ENCODE measurements around the gene HBP1. TPM values are rescaled to one million over a fixed set of nuclear protein-coding genes. Genes with fewer than 3 reads are reported as not detected.

Gene HBP1
- total and polyA plus RNA-seq, 2 experiments from 2014 or later: 36.0 to 52.8 TPM

DNA sequence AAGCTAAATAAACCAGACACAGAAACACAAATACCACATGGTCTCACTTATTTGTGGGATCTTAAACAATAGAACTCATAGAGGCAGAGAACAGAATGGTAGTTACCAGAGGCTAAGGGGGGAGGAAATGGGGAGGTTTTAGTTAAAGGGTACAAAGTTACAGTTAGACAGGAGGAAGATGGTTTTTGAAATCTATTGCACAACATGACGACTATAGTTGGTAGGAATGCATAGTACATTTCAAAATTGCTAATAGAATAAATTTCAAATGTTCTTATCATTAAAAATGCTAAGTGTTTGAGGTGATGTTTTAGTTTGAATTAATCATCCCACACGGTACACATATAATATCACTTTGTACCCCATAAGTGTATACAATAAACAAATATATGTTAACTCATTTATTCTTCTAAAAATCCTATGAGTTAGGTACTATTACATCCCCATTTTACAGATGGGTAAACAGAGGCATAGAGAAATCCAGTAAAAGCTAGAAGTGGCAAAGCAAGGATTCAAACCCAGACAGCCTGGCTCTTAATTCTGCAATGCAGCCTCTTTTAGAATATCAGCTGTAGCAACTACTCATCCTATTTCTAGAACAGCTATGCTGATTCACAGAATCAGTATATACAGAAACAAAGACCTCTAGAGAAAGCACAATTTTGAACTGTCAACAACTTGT is 50.9 kb downstream of the HBP1 start:
- Histone ChIP-seq H3K79me2 (replicated peaks; ENCODE audit: insufficient read depth) (no peaks in the 10 kb centered on the region), H4K20me1 (replicated peaks; ENCODE audit: insufficient read depth) (no peaks in the 10 kb centered on the region; the same call in 1 of the 2 replicates), H3K27me3 (ENCODE audit: insufficient read depth) (no peaks in the 10 kb centered on the region), H2AFZ (no peak overlapping the region), H3K4me2 (no peak overlapping the region), H3K4me1 (ENCODE audit: insufficient read depth) (no peaks in the 10 kb centered on the region), H3K4me3 (no peak overlapping the region), H3K9me2 (ENCODE audit: insufficient read depth) (no peaks in the 10 kb centered on the region), H3K36me3 (ENCODE audit: insufficient read depth) (no peaks in the 10 kb centered on the region), H3K27ac (ENCODE audit: low read depth) (no peak overlapping the region), H3F3A (replicated peaks; ENCODE audit: low read depth) (no peaks in the 10 kb centered on the region)
- H3K36me3 Mint-ChIP-seq (ENCODE audit: low read depth): peaks cover 3% of the 10 kb centered on the region; the same call in 1 of the 3 replicates
- DNase-seq (ENCODE audit: low spot score): no peak
- no peak overlapping the region for H3K27ac Mint-ChIP-seq
- H3K4me1 Mint-ChIP-seq: peaks cover 3% of the 10 kb centered on the region
- TF ChIP-seq, protein P1, sequence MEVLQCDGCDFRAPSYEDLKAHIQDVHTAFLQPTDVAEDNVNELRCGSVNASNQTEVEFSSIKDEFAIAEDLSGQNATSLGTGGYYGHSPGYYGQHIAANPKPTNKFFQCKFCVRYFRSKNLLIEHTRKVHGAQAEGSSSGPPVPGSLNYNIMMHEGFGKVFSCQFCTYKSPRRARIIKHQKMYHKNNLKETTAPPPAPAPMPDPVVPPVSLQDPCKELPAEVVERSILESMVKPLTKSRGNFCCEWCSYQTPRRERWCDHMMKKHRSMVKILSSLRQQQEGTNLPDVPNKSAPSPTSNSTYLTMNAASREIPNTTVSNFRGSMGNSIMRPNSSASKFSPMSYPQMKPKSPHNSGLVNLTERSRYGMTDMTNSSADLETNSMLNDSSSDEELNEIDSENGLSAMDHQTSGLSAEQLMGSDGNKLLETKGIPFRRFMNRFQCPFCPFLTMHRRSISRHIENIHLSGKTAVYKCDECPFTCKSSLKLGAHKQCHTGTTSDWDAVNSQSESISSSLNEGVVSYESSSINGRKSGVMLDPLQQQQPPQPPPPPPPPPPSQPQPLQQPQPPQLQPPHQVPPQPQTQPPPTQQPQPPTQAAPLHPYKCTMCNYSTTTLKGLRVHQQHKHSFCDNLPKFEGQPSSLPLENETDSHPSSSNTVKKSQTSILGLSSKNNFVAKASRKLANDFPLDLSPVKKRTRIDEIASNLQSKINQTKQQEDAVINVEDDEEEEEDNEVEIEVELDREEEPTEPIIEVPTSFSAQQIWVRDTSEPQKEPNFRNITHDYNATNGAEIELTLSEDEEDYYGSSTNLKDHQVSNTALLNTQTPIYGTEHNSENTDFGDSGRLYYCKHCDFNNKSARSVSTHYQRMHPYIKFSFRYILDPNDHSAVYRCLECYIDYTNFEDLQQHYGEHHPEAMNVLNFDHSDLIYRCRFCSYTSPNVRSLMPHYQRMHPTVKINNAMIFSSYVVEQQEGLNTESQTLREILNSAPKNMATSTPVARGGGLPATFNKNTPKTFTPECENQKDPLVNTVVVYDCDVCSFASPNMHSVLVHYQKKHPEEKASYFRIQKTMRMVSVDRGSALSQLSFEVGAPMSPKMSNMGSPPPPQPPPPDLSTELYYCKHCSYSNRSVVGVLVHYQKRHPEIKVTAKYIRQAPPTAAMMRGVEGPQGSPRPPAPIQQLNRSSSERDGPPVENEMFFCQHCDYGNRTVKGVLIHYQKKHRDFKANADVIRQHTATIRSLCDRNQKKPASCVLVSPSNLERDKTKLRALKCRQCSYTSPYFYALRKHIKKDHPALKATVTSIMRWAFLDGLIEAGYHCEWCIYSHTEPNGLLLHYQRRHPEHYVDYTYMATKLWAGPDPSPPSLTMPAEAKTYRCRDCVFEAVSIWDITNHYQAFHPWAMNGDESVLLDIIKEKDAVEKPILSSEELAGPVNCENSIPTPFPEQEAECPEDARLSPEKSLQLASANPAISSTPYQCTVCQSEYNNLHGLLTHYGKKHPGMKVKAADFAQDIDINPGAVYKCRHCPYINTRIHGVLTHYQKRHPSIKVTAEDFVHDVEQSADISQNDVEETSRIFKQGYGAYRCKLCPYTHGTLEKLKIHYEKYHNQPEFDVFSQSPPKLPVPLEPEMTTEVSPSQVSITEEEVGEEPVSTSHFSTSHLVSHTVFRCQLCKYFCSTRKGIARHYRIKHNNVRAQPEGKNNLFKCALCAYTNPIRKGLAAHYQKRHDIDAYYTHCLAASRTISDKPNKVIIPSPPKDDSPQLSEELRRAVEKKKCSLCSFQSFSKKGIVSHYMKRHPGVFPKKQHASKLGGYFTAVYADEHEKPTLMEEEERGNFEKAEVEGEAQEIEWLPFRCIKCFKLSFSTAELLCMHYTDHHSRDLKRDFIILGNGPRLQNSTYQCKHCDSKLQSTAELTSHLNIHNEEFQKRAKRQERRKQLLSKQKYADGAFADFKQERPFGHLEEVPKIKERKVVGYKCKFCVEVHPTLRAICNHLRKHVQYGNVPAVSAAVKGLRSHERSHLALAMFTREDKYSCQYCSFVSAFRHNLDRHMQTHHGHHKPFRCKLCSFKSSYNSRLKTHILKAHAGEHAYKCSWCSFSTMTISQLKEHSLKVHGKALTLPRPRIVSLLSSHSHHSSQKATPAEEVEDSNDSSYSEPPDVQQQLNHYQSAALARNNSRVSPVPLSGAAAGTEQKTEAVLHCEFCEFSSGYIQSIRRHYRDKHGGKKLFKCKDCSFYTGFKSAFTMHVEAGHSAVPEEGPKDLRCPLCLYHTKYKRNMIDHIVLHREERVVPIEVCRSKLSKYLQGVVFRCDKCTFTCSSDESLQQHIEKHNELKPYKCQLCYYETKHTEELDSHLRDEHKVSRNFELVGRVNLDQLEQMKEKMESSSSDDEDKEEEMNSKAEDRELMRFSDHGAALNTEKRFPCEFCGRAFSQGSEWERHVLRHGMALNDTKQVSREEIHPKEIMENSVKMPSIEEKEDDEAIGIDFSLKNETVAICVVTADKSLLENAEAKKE (CRISPR knock-in tag; IDR thresholded peaks at IDR 0.05): no peak
- TF ChIP-seq, protein P2, sequence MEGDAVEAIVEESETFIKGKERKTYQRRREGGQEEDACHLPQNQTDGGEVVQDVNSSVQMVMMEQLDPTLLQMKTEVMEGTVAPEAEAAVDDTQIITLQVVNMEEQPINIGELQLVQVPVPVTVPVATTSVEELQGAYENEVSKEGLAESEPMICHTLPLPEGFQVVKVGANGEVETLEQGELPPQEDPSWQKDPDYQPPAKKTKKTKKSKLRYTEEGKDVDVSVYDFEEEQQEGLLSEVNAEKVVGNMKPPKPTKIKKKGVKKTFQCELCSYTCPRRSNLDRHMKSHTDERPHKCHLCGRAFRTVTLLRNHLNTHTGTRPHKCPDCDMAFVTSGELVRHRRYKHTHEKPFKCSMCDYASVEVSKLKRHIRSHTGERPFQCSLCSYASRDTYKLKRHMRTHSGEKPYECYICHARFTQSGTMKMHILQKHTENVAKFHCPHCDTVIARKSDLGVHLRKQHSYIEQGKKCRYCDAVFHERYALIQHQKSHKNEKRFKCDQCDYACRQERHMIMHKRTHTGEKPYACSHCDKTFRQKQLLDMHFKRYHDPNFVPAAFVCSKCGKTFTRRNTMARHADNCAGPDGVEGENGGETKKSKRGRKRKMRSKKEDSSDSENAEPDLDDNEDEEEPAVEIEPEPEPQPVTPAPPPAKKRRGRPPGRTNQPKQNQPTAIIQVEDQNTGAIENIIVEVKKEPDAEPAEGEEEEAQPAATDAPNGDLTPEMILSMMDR (conservative IDR thresholded peaks at IDR 0.05; ENCODE audit: low read depth in 2 of 2): no peak
- TF ChIP-seq ZNF331 (CRISPR knock-in tag; IDR thresholded peaks at IDR 0.05; ENCODE audit: low read depth): no peak
- TF ChIP-seq EZH2 (IDR thresholded peaks at IDR 0.05; ENCODE audit: low read depth, unreplicated experiment): no peak
- TF ChIP-seq ZNF114 (CRISPR knock-in tag; IDR thresholded peaks at IDR 0.05): no peak
- no peak for TF ChIP-seq STAT1 (IDR thresholded peaks at IDR 0.05; ENCODE audit: unreplicated experiment)
- TF ChIP-seq JUNB (IDR thresholded peaks at IDR 0.05; ENCODE audit: unreplicated experiment): no peak
- H3K4me3 Mint-ChIP-seq: no peak overlapping the region
- no peaks in the 10 kb centered on the region for H3K27me3 Mint-ChIP-seq (ENCODE audit: insufficient read depth, low read depth, poor library complexity)
- no peak for ATAC-seq
- no peaks in the 10 kb centered on the region for H3K9me3 Mint-ChIP-seq
